SK-N-SH (cell line): ENCODE results near the gene HPCAL4.

Experiments used
- FOXJ3 ChIP-seq: sonication (generic); formaldehyde crosslinking; IDR thresholded peaks from 2 replicates; pipeline ENCODE4 v1.5.1; 2020; ENCODE audit warnings: mild to moderate bottlenecking, missing genetic modification reagents
- FOXM1 ChIP-seq: IDR thresholded peaks from 2 replicates; pipeline ENCODE4 v1.4.0; 2012; ENCODE audit warnings: low read depth, mild to moderate bottlenecking
- RAD21 ChIP-seq: IDR thresholded peaks from 2 replicates; pipeline ENCODE4 v1.6.1; 2012; ENCODE audit warnings: mild to moderate bottlenecking, low read length
- TF ChIP-seq, protein P1 (sequence below): fragments of 200-600 bp; sonication (generic); IDR thresholded peaks from 2 replicates; pipeline ENCODE4 v1.6.1; 2017; ENCODE audit warnings: antibody characterized with exemption, mild to moderate bottlenecking, moderate library complexity
- TF ChIP-seq, protein P2 (sequence below): fragments of 150-350 bp; IDR thresholded peaks from 2 replicates; pipeline ENCODE4 v1.6.1; 2017; ENCODE audit warnings: antibody characterized with exemption, low read length, low read depth, borderline replicate concordance

DNA sequence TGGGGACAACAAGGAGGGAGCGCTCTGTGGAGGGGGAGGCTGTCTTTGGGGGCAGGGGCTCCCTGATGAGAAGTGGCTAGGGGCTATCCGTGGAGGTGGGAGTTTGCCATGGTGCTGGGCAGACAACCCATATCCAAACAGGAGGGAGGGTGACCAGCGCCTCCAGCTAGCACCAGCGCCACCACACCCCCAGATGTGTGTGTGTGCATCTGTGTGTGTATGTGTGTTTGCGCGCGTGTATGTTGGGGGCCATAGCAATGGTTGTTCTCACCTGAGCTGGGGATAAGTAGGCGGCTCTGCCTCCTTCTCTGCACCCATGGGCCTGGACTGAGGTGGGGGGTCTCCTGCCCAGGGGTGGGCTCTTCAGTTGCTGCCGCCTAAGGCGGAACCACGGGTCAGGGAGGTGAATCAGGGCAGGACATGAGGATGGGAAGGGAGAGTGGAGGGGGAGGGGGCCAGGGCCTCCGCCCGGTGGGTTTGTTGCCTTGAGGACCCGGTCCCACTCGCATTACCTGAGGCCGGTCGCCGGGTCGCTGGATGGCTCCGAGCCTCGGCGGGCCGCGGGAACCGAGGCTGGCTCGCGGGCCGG lies 345 bp downstream of the HPCAL4 start:
- TF ChIP-seq RAD21 = no peak
- TF ChIP-seq, protein P1, sequence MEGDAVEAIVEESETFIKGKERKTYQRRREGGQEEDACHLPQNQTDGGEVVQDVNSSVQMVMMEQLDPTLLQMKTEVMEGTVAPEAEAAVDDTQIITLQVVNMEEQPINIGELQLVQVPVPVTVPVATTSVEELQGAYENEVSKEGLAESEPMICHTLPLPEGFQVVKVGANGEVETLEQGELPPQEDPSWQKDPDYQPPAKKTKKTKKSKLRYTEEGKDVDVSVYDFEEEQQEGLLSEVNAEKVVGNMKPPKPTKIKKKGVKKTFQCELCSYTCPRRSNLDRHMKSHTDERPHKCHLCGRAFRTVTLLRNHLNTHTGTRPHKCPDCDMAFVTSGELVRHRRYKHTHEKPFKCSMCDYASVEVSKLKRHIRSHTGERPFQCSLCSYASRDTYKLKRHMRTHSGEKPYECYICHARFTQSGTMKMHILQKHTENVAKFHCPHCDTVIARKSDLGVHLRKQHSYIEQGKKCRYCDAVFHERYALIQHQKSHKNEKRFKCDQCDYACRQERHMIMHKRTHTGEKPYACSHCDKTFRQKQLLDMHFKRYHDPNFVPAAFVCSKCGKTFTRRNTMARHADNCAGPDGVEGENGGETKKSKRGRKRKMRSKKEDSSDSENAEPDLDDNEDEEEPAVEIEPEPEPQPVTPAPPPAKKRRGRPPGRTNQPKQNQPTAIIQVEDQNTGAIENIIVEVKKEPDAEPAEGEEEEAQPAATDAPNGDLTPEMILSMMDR = no peak
- TF ChIP-seq, protein P2, sequence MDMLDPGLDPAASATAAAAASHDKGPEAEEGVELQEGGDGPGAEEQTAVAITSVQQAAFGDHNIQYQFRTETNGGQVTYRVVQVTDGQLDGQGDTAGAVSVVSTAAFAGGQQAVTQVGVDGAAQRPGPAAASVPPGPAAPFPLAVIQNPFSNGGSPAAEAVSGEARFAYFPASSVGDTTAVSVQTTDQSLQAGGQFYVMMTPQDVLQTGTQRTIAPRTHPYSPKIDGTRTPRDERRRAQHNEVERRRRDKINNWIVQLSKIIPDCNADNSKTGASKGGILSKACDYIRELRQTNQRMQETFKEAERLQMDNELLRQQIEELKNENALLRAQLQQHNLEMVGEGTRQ = no peak
- TF ChIP-seq FOXJ3 (CRISPR knock-in tag) = no peak
- TF ChIP-seq FOXM1 = no peak
